ENCODE measurements around the gene TNF.
A peak's percentile ranks its signal among the peaks of the same experiment; 100 is the strongest.

TNF gene

DNA sequence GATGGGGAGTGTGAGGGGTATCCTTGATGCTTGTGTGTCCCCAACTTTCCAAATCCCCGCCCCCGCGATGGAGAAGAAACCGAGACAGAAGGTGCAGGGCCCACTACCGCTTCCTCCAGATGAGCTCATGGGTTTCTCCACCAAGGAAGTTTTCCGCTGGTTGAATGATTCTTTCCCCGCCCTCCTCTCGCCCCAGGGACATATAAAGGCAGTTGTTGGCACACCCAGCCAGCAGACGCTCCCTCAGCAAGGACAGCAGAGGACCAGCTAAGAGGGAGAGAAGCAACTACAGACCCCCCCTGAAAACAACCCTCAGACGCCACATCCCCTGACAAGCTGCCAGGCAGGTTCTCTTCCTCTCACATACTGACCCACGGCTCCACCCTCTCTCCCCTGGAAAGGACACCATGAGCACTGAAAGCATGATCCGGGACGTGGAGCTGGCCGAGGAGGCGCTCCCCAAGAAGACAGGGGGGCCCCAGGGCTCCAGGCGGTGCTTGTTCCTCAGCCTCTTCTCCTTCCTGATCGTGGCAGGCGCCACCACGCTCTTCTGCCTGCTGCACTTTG is at the start of gene TNF:
Gene TNF (plus strand): TSS at position 231 of the 567 bp plus-strand sequence. CDS start 177 bp downstream, at position 408.
- peak; percentile 64 to 81 for DNase-seq (ENCODE audit: low read depth in 1 of 2, low spot score in 1 of 2)

DNA sequence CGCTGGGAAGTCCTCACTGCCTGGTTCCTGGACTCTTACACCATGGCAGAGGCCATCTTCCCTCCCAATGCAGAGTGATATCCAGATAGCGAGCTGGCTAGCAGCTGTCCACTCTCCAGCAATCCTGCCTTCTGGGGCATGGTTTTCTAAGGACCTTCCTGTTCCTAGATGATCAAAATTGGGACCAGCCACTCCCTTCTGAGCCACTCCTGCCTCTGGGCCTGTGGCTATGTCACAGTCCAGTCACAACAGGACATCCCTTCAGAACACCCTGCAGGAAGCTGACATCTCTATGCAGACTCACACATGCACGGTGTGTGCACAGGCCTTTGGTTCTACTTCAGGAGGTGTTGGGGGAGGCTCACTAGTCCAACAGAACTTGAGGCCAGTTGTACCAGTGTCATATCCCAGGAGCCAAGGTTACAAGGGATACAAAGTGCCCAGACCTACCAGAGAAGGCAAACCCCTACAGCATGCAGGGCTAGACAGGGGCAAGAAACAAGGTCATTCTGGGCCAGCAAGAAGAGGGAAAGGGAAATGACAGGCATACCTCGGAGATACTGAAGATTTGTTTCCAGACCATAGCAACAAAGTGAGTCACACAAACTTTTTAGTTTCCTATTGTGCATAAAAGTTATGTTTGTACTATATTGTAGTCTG is 49.3 kb upstream of the TNF start:
- DNase-seq (ENCODE audit: low read depth in 1 of 2, low spot score in 1 of 2): no peak

DNA sequence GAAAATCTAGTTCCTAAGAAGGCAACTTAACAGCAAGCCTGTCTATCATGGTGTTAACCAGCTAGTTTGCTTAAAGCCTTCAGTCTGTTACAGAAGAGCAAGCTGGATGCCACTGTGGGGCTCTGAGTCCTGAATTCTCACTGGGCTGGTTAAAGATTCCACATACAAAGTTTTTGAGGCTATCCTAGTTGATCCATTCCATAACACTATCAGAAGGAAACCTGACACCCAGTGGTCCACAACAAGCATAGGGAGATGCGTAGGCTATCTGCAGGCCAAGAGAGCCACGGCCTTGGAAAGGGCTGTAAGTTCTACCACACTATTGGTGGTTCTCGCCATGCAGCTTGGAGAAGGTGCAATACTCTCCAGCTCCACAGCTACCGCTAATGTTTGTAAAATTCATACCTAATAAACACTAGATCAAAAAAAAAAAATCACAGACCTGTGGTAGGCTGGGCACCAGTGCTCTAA is 47.0 kb upstream of the TNF start:
- DNase-seq (ENCODE audit: low read depth in 1 of 2, low spot score in 1 of 2): no peak

- DNase-seq (ENCODE audit: low read depth in 1 of 2, low spot score in 1 of 2): no peak
These were observed 46.5 kb upstream of the TNF start, which contains the start of gene MCCD1 for GRCh38 chr6:31528821-31529328. Gene MCCD1, plus strand, starts transcription at chr6:31528962. Its CDS starts 53 bp downstream, at chr6:31529015.

- no peak for DNase-seq (ENCODE audit: low read depth in 1 of 2, low spot score in 1 of 2)
These were observed 45.8 kb upstream of the TNF start for GRCh38 chr6:31529329-31530150.

GRCh38 chr6:31530659-31531058 is 44.7 kb upstream of the TNF start:
- DNase-seq (ENCODE audit: low read depth in 1 of 2, low spot score in 1 of 2): no peak

GRCh38 chr6:31531162-31531561 is 44.2 kb upstream of the TNF start:
- no peak for DNase-seq (ENCODE audit: low read depth in 1 of 2, low spot score in 1 of 2)

GRCh38 chr6:31531771-31532643 is 43.4 kb upstream of the TNF start:
- DNase-seq (ENCODE audit: low read depth in 1 of 2, low spot score in 1 of 2): no peak

GRCh38 chr6:31532644-31533454 is 42.5 kb upstream of the TNF start:
- no peak for DNase-seq (ENCODE audit: low read depth in 1 of 2, low spot score in 1 of 2)

DNA sequence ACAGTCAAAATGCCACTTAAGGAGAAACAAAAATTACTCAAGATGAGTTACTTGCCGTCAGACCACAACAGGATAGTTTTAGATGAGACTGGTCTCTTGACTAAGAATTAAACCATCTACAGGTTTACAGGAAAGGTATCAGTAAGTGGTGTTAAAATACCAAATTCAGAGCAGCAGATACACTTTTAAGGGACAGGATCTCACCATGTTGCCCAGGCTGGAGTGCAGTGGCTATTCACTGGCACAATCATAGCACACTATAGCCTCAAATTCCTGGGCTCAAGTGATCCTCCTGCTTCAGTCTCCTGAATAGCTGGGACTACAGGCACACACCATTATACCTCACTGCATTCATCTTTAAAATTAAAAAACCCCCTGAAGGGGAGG is 41.9 kb upstream of the TNF start:
- no peak for DNase-seq (ENCODE audit: low read depth in 1 of 2, low spot score in 1 of 2)

DNA sequence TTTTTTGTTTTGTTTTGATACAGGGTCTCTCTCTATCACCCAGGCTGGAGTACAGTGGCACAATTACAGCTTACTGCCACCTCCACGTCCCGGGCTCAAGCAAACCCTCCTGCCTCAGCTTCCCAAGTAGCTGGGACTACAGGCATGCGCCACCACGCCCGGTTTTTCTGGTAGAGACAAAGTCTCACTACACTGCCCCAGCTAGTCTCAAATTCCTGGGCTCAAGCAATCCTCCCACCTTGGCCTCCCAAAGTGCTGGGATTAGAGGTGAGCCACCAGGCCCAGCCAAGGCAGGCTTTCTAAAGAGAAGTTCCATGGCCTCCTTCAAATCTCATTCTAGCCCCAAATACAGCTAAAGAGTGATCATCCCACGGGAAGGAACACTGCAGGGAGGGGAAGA is 41.4 kb upstream of the TNF start:
- no peak for DNase-seq (ENCODE audit: low read depth in 1 of 2, low spot score in 1 of 2)

DNA sequence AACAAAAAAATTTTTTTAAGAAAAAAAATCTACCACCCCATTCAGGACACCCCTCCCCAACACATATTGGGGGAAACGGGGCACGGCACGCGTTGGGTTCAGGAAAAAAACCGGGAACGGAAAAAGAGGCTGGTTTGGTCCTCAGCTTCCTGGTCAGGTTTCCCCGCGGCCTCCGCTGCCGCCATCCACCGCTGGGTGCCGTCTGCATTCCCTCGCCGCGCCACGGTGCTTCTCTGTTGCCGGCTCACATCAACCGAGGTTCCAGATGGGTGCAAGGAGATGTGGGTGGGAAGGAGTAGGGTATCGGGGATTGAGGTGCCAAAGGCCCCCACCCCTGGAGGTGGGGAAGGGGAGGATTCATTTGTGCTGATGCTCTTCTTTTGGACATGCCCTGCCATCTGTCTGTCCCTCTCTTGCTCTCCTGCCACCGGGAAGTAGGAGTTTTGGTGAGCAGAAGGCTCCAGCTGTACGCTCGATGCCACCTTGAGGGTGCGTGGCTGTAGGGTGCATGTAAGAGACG is 40.8 kb upstream of the TNF start:
- DNase-seq (ENCODE audit: low read depth in 1 of 2, low spot score in 1 of 2): no peak

- no peak for DNase-seq (ENCODE audit: low read depth in 1 of 2, low spot score in 1 of 2)
These were observed 39.6 kb upstream of the TNF start for GRCh38 chr6:31535538-31536324.

GRCh38 chr6:31538805-31539400 is 36.5 kb upstream of the TNF start:
- no peak for DNase-seq (ENCODE audit: low read depth in 1 of 2, low spot score in 1 of 2)

GRCh38 chr6:31540640-31541039 is 34.7 kb upstream of the TNF start:
- no peak for DNase-seq (ENCODE audit: low read depth in 1 of 2, low spot score in 1 of 2)

GRCh38 chr6:31541059-31541657 is 34.2 kb upstream of the TNF start:
- DNase-seq (ENCODE audit: low read depth in 1 of 2, low spot score in 1 of 2): peak in 1 of 2 donors; percentile 49

DNA sequence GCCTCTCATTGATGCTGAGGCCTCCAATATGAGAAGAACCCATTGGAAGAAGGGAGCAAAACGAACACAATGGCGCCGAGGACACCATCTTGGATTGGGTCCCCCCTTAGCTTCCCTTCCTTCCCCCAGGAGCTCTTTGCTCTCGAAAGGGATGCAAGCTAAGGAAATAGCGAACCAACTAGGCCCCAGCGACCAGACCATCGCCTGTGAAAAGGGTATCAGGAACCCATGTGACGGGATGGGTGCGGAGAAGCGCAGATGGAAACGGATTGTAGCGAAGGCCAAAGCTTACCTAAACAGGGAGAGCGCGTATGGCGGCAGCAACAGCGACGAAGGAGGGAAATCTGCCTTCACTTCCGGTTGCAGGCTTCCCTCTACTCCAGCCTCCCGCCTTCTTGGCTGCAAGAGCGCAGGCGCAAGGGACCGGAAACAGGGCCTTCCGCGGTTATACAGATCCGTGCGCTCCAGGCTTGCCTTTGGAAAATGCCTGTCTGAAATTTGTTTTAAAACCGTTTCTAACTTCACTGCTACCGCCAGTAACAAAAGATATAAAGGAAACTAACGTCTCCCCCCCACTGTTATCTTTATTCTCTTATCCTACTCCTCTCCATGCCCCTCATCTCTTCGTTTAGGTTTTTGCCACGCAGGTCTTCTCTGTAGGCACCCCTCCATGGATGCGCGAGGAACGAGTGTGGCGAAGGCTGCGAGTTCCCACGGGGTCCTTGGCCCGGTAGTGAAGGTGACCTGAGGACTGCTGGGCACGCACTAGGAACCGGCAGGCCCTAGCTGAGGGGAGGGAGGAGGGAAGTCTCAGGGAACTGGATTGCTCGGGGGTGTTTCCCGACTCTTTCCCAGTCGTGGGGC is 33.5 kb upstream of the TNF start, which contains the start of gene DDX39B:
Gene DDX39B (minus strand): TSS at position 346 of the 864 bp plus-strand sequence. CDS start 1,471 bp downstream, outside the sequence.
- DNase-seq (ENCODE audit: low read depth in 1 of 2, low spot score in 1 of 2): peak; percentile 83 to 85
